ENCODE data around the gene CEBPA.

Gene CEBPA

DNA sequence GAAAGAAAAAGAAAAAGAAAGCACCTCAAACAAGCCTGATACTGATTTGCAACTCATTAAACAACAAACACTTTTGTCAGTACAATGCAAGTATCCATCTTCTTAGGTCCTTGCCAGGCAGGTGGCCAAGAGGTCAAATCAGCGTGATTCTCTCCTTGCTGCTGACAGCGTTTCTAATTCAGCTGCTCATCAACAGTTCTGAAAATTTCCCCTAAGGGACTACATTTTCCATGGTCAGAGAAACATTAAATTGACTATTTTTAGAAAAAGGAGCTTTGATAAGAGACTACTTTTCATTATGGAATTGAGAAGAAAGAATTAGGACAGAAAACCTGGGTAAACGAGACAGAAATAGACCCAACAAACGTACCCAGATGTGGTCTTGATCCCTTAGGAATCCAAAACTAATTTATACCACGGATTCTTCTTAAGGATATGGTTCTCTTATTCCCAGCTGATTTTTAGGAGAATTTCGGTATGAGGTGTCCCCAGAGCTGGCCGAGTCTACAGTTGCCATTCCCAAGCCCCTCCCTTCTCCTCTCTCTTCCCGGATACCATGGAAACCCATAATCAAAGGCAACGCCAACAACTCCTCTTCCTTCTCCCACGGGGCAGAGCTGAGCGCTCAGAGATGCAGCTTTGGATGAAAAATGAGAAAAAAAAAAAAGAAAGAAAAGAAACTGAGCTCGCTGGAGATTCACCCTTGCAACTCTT is 41.7 kb upstream of the CEBPA start:
- Histone ChIP-seq H4K20me1 (no peaks in the 10 kb centered on the region), H3K9ac (no peak overlapping the region), H3K4me1 (peaks cover 0 to 11% (median 6%) of the 10 kb centered on the region in 10 experiments; a peak in 8 of 20 replicates), H3K36me3 (no peaks in the 10 kb centered on the region), H3K27me3 (no peaks in the 10 kb centered on the region), H3K4me3 (no peak overlapping the region), H3K27ac (no peak overlapping the region), H3K9me3 (replicated peaks in 1 of 11) (no peaks in the 10 kb centered on the region), H3K4me2 (peak overlapping the region in 3 of 11 experiments; percentile 18 to 28 (median 23); a peak in 3 of 22 replicates)
- no peak for TF ChIP-seq Cebpa-rat (IDR thresholded peaks at IDR 0.05)

DNA sequence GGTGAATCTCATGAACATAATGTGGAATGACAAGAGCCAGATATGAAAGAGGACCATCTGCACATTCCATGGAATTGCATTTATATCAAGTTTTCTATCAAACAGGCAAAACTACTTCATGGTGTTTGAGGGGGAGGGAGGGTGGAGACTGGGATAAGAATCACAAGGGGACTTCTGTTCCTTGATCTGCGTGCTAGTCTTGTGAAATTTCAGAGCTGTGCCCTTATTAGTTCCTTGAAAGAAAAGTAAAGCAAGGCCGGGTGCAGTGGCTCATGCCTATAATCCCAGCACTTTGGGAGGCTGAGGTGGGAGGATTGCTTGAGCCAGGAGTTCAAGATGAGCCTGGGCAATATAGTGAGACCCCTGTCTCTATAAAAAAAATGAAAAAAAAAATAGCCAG is 41.0 kb upstream of the CEBPA start:
- 0 out of 22 replicates have a peak overlapping the region, but pooled peaks of 1 of the 11 experiments have one; percentile 18 for H3K4me2 ChIP-seq
- no peak overlapping the region for H3K27ac ChIP-seq
- H3K4me1 ChIP-seq: peaks cover 0 to 11% (median 6%) of the 10 kb centered on the region in 10 experiments; a peak in 8 of 20 replicates
- H3K27me3 ChIP-seq: no peaks in the 10 kb centered on the region
- H3K36me3 ChIP-seq: no peaks in the 10 kb centered on the region
- no peaks in the 10 kb centered on the region for H4K20me1 ChIP-seq
- no peak overlapping the region for H3K4me3 ChIP-seq
- H3K9me3 ChIP-seq (replicated peaks in 1 of 11): no peaks in the 10 kb centered on the region
- no peak for TF ChIP-seq Cebpa-rat (IDR thresholded peaks at IDR 0.05)
- H3K9ac ChIP-seq: no peak overlapping the region

DNA sequence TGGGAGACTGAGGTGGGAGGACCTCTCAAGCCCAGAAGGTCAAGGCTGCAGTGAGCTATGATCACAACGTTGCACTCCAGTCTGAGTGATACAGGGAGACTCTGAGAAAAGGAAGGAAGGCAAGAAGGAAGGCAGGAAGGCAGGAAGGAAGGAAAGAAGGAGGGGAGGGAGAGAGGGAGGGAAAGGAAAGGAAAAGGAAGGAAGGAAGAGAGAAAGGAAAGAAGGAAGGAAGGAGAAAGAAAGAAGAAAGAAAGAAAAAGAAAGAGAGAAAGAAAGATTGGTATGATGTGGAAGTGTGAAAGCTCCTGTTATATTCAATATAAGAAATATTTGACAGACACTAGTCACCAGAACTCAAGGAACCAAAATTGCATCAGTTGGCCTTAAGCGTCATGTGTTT is 38.7 kb upstream of the CEBPA start:
- Histone ChIP-seq H3K9me3 (replicated peaks in 1 of 11) (no peaks in the 10 kb centered on the region), H3K4me3 (no peak overlapping the region), H3K4me2 (no peak overlapping the region), H4K20me1 (no peaks in the 10 kb centered on the region), H3K9ac (no peak overlapping the region), H3K27me3 (no peaks in the 10 kb centered on the region), H3K36me3 (no peaks in the 10 kb centered on the region), H3K27ac (no peak overlapping the region), H3K4me1 (peaks cover 0 to 11% (median 6%) of the 10 kb centered on the region in 10 experiments; a peak in 8 of 20 replicates)
- TF ChIP-seq Cebpa-rat (IDR thresholded peaks at IDR 0.05): no peak

DNA sequence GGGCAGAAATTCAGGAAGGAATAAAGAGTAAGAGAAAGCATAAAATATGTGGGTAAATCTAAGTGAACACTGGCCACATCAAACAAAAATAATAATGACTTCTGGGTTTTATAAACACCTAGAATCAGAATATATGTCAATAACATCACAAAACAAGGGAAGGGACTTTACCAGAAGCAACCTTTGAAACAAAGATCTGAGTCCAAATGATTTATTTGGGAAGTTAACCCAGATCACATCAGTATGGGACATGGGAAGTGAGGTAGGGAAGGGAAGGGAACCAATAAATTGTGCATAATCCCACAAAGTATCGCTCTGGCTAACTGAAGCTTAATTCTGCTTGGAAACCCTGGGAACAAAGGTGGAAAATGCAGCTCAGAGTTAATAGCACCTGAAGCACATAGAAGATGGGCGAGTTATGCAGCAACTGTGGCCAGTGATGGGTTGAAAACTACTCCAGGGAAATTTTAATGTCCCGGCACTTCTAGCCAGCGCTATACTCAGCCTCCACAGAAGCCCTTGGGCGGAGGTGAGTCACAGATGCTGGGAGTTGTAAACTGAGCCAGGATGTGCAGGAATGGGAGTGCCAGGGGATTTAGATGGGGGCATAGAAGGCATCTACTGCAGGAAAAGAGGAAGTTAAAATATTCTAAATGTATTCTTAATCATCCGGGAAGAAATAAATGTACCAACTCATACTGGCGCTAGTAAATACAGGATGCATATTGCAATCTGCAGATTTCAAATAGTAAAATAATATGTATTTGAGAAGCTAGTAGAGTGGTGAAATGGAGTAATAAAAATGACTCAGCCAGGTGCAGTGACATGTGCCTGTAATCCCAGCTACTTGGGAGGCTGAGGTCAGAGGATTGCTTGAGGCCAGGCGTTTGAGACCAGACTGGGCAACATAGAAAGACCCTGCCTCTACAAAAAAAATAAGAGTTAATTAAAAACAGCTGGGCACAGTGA is 37.0 kb upstream of the CEBPA start:
- peak overlapping the region in 5 of 11 experiments; percentile 8 to 36 (median 19); a peak in 5 of 22 replicates for H3K4me2 ChIP-seq
- no peak overlapping the region for H3K9ac ChIP-seq
- no peak overlapping the region for H3K4me3 ChIP-seq
- no peaks in the 10 kb centered on the region for H3K27me3 ChIP-seq
- TF ChIP-seq Cebpa-rat (IDR thresholded peaks at IDR 0.05): no peak
- H3K9me3 ChIP-seq (replicated peaks in 1 of 11): no peaks in the 10 kb centered on the region
- no peaks in the 10 kb centered on the region for H4K20me1 ChIP-seq
- peaks cover 0 to 11% (median 6%) of the 10 kb centered on the region in 10 experiments; a peak in 8 of 20 replicates for H3K4me1 ChIP-seq
- H3K36me3 ChIP-seq: no peaks in the 10 kb centered on the region
- H3K27ac ChIP-seq: 0 out of 22 replicates have a peak overlapping the region, but pooled peaks of 1 of the 11 experiments have one; percentile 12

DNA sequence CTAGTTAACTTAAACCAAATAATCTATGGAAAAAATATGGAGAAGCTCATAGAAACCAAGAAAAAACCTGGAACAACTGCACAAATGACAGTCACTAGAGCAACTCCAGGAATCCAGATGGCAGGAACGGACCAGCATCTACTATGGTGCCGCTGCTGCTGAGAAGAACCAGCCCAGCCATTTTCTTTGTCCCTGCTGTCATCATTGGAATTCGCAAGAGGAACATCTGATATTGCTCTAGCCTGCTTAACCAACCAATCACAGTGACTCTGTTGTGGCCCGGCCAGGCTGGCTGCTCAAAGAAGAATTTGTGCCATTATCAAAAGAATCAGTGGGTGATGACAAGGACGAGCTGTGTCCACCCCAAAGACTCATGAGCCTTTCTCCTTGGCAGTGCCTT is 33.1 kb upstream of the CEBPA start:
- no peak for TF ChIP-seq Cebpa-rat (IDR thresholded peaks at IDR 0.05)
- Histone ChIP-seq H3K36me3 (no peaks in the 10 kb centered on the region), H3K27me3 (no peaks in the 10 kb centered on the region), H3K9me3 (replicated peaks in 1 of 11) (peaks cover 0 to 11% (median 6%) of the 10 kb centered on the region in 11 experiments; a peak in 1 of 22 replicates), H3K4me2 (no peak overlapping the region), H3K27ac (no peak overlapping the region), H4K20me1 (no peaks in the 10 kb centered on the region), H3K4me3 (no peak overlapping the region), H3K4me1 (peaks cover 0 to 45% (median 23%) of the 10 kb centered on the region in 10 experiments; a peak in 14 of 20 replicates), H3K9ac (no peak overlapping the region)

DNA sequence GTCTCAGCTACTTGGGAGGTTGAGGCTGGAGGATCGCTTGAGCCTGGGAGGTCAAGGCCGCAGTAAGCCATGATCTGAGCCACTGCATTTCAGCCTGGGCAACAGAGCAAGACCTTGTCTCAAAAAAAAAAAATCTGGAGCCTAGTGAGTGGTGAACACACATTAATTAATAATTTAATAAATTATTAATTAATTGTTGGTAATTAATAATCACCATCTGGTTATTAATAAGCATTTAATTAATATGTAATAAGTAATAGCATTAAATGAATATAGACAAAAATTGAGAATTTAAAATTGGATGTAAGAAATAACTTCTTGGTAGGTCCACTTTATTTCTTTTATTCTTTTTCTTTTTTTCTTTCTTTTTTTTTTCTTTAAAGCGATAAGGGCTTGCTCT is 31.9 kb upstream of the CEBPA start:
- Histone ChIP-seq H3K4me3 (no peak overlapping the region), H3K36me3 (no peaks in the 10 kb centered on the region), H4K20me1 (no peaks in the 10 kb centered on the region), H3K9ac (no peak overlapping the region), H3K27me3 (no peaks in the 10 kb centered on the region), H3K9me3 (replicated peaks in 1 of 11) (peaks cover 0 to 11% (median 6%) of the 10 kb centered on the region in 11 experiments; a peak in 1 of 22 replicates), H3K4me2 (0 out of 22 replicates have a peak overlapping the region, but pooled peaks of 1 of the 11 experiments have one; percentile 78), H3K4me1 (peaks cover 0 to 49% (median 26%) of the 10 kb centered on the region in 10 experiments; a peak in 14 of 20 replicates), H3K27ac (no peak overlapping the region)
- TF ChIP-seq Cebpa-rat (IDR thresholded peaks at IDR 0.05): no peak

DNA sequence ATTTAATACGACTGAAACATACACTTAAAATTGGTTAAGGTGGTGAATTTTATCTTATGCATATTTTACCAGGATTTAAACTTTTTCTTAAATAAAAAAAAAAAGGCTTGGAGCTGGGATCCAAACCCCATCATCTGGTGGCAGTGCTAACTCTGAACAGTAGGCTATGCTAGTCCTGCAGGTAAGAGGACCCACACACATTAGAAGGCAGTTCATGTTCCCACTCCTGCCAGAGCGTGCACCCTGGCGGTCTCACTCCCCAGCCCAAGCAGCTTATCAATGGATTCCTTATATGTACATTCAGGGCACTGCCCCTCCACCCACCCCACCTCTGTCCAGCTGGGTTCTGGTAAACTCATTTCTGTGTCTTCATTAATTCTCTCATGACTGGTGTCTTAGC is 31.3 kb upstream of the CEBPA start:
- H3K27ac ChIP-seq: peak overlapping the region in 1 of 11 experiments; percentile 40; a peak in 2 of 22 replicates
- H4K20me1 ChIP-seq: no peaks in the 10 kb centered on the region

DNA sequence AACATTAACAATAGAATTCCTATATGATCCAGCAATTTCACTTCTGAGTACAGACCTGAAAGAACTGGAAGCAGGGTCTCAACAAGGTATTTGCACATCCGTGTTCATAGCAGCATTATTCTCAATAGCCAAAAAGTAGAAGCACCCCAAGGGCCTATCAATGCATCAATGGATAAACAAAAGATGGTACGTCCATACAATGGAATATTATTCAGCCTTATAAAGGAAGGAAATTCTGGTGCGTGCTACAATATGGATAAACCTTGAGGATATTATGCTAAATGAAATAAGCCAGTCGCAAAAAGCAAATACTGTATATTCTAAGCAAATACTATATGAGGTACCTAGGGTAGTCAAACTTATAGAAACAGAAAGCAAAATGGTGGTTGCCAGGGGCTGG is 30.8 kb upstream of the CEBPA start:
- Histone ChIP-seq H3K4me2 (peak overlapping the region in 5 of 11 experiments; percentile 75 to 80 (median 80); a peak in 10 of 22 replicates), H3K27ac (peak overlapping the region in 5 of 11 experiments; percentile 71 to 92 (median 84); a peak in 8 of 22 replicates), H3K36me3 (no peaks in the 10 kb centered on the region), H3K27me3 (no peaks in the 10 kb centered on the region), H3K4me1 (peaks cover 0 to 57% (median 30%) of the 10 kb centered on the region in 10 experiments; a peak in 14 of 20 replicates), H4K20me1 (no peaks in the 10 kb centered on the region), H3K9ac (no peak overlapping the region), H3K9me3 (replicated peaks in 1 of 11) (peaks cover 0 to 11% (median 6%) of the 10 kb centered on the region in 11 experiments; a peak in 1 of 22 replicates), H3K4me3 (no peak overlapping the region)
- TF ChIP-seq Cebpa-rat (IDR thresholded peaks at IDR 0.05): no peak

More for the DNA sequence above, 31.3 kb upstream of the CEBPA start:
- Histone ChIP-seq H3K4me2 (peak overlapping the region in 2 of 11 experiments; percentile 78 to 80; a peak in 3 of 22 replicates), H3K9me3 (replicated peaks in 1 of 11) (peaks cover 0 to 11% (median 6%) of the 10 kb centered on the region in 11 experiments; a peak in 1 of 22 replicates), H3K4me3 (no peak overlapping the region), H3K36me3 (no peaks in the 10 kb centered on the region), H3K4me1 (peaks cover 0 to 52% (median 28%) of the 10 kb centered on the region in 10 experiments; a peak in 14 of 20 replicates), H3K27me3 (no peaks in the 10 kb centered on the region), H3K9ac (no peak overlapping the region)
- TF ChIP-seq Cebpa-rat (IDR thresholded peaks at IDR 0.05): no peak

All from BLaER1 treated with 17β-estradiol and CSF1 and Interleukin-3, amounts not matched to agents 10 nM and 100 nM (cell line).